HG03378 (cell line): ENCODE data around the gene MYL10.

ENCODE experiments used
- ATAC-seq: cut with Tn5 transposase; IDR thresholded peaks from one replicate; pipeline ENCODE4 v1.9.1; 2021; ENCODE audit warnings: mild to moderate bottlenecking, moderate library complexity; ENCODE audit not compliant: unreplicated experiment

The MYL10 gene

GRCh38 chr7:101598986-101599771 is 29.9 kb downstream of the MYL10 start:
- no peak for ATAC-seq

- no peak for ATAC-seq
Measured at GRCh38 chr7:101598422-101598985, 30.6 kb downstream of the MYL10 start.

GRCh38 chr7:101597941-101598340 is 31.2 kb downstream of the MYL10 start:
- ATAC-seq: no peak

GRCh38 chr7:101596898-101597297 is 32.2 kb downstream of the MYL10 start:
- no peak for ATAC-seq

- no peak for ATAC-seq
Measured at GRCh38 chr7:101595766-101596537, 33.1 kb downstream of the MYL10 start.

GRCh38 chr7:101595246-101595645 is 33.9 kb downstream of the MYL10 start:
- ATAC-seq: no peak

GRCh38 chr7:101594790-101595189 is 34.3 kb downstream of the MYL10 start:
- no peak for ATAC-seq

GRCh38 chr7:101593556-101593955 is 35.5 kb downstream of the MYL10 start:
- no peak for ATAC-seq

GRCh38 chr7:101591504-101591903 is 37.6 kb downstream of the MYL10 start:
- ATAC-seq: no peak

- no peak for ATAC-seq
Measured at GRCh38 chr7:101590663-101591435, 38.2 kb downstream of the MYL10 start.

GRCh38 chr7:101589976-101590662 is 39.0 kb downstream of the MYL10 start:
- no peak for ATAC-seq

- ATAC-seq: no peak
Measured at GRCh38 chr7:101589052-101589451, 40.0 kb downstream of the MYL10 start.

- no peak for ATAC-seq
Measured at GRCh38 chr7:101588131-101588935, 40.8 kb downstream of the MYL10 start.

- ATAC-seq: no peak
Measured at GRCh38 chr7:101586906-101587677, 42.0 kb downstream of the MYL10 start.

- ATAC-seq: no peak
Measured at GRCh38 chr7:101586078-101586905, 42.8 kb downstream of the MYL10 start.

- no peak for ATAC-seq
Measured at GRCh38 chr7:101582971-101583370, 46.1 kb downstream of the MYL10 start.

GRCh38 chr7:101581891-101582290 is 47.2 kb downstream of the MYL10 start:
- ATAC-seq: no peak

GRCh38 chr7:101580596-101580995 is 48.5 kb downstream of the MYL10 start:
- no peak for ATAC-seq
